OCI-M2 (cell line): Measurements from ENCODE around the gene NARS2.
"Not testable (repeated sequence)": the region's sequence is repeated elsewhere in the genome, so short reads cannot be mapped to it uniquely, and the experiment has no call there.

Source experiments
- DNase-seq: peaks from one replicate; lab custom pipeline; 2025; ENCODE audit not compliant: unreplicated experiment; lab: John Stamatoyannopoulos, UW

Gene NARS2

GRCh38 chr11:78574386-78575381 lies at the start of gene NARS2:
Gene NARS2 (minus strand): TSS chr11:78574864. CDS start chr11:78574488, 376 bp downstream.
- peak; percentile 86 for DNase-seq

GRCh38 chr11:78622666-78623065 lies 48.0 kb upstream of the NARS2 start:
- DNase-seq = no peak

DNA sequence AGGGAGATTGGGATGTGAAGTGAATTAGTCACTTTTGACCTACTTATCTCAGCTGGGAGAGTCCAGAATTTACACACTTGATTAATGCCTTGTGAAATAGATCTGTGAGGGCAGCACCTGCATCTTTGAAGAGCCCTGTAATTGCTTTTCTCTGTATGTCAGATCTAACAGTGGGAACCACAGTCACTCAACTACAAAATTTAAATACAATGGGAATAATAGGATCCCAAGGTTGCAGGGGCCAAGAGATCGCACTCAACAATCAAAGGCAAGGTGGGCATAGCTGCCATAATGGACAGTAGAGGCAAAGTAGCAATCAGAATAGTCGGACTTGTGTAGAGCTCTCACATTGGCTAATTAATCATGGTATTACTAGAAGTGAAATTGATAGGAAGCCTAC lies 45.5 kb upstream of the NARS2 start:
- DNase-seq = no peak

DNA sequence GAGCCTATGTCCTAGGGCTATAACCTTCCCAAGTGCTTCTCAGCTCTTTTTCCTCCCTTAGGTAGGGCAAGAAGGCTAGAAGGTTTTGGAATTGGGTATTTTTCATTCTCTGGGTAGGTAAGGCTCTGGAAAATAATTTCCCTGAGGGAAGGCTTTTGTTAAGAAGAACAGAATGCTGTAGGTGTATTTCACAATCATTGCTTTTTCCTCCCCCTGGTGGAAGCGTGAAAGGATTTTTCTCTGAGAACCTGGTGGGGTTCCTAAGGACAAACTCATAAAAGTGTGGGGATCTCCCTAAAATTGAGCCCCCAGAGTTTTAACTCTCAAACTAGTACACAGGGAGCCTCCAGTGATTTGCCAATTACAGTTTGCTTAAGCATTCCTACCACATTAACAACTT lies 41.1 kb upstream of the NARS2 start:
- DNase-seq = no peak

- no peak for DNase-seq
Measured at GRCh38 chr11:78613378-78613813, 38.7 kb upstream of the NARS2 start.

DNA sequence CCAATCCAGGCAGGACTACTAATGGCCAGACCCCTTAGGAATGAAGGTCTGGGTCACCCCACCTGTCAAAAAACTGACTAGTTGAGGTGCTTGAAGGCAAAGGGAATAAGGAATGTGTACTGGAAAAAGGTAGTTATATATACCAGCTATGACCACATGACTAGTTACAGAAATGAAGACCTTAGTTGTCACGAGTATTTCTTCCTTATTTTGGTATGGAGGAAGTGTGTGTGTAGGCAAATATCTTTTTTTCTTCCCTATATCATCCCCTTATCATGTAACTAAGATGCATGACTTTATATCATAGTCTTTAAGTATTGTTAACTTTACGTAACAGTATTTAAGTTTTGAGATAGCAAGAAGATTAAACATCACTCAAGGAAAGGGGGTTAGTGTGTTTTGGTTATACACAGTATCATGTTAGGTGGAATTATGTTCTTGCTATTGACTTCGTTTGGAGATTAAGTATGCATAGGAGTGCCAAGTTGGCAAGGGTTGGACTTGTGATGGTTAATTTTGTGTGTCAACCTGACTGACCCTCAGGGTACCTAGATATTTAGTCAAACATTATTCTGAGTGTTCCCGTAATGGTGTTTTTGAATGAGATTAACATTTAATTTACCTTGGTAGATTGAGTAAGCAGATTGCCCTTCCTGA lies 38.2 kb upstream of the NARS2 start:
- DNase-seq = no peak

DNA sequence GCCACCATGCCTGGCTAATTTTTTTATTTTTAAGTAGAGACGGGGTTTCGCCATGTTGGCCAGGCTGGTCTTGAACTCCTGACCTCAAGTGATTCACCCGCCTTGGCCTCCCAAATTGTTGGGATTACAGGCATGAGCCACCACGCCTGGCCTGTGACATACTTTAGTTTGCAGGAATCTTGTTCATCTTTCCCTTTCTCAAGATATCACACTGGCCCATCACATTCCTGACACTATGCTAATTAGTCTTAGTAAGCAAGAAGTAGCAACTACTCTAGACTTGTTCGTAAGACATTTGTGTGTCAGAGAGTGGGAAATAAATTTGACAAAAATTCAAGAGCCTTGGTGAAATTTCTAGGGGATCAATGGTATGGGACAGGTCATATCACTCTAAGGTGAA lies 34.7 kb upstream of the NARS2 start:
- DNase-seq = not testable (repeated sequence)

GRCh38 chr11:78607696-78608095 lies 33.0 kb upstream of the NARS2 start:
- no peak for DNase-seq

DNA sequence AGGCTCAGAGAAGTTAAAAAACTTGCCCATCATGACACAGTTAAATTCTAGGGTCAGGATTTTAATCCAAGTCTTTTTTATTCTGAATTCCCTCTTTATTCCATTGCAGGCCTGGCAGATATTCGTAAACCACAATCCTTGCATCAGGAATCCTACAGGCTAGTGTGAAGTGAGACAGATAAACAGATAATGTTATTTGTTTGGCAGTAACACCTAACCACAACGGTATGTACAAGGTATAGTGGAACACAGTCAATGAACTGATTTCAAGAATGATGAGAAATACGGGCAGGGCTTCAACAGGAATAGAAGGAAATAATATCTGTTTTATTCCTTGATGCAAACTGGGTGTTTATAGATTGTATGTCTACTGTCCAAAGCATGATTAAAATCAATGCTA lies 32.0 kb upstream of the NARS2 start:
- no peak for DNase-seq

- DNase-seq = no peak
Measured at GRCh38 chr11:78605296-78605695, 30.6 kb upstream of the NARS2 start.

- DNase-seq = no peak
Measured at GRCh38 chr11:78603792-78604191, 29.1 kb upstream of the NARS2 start.

GRCh38 chr11:78602771-78603170 lies 28.1 kb upstream of the NARS2 start:
- DNase-seq = not testable (repeated sequence)

DNA sequence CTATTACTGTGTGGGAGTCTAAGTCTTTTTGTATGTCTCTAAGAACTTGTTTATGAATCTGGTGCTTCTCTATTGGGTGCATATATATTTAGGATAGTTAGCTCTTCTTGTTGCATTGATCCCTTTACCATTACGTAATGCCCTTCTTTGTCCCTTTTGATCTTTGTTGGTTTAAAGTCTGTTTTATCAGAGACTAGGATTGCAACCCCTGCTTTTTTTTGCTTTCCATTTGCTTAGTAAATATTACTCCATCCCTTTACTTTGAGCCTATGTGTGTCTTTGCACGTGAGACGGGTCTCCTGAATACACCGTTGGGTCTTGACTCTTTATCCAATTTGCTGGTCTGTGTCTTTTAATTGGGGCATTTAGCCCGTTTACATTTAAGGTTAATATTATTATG lies 26.4 kb upstream of the NARS2 start:
- DNase-seq = not testable (repeated sequence)

GRCh38 chr11:78597579-78597978 lies 22.9 kb upstream of the NARS2 start:
- not testable (repeated sequence) for DNase-seq

DNA sequence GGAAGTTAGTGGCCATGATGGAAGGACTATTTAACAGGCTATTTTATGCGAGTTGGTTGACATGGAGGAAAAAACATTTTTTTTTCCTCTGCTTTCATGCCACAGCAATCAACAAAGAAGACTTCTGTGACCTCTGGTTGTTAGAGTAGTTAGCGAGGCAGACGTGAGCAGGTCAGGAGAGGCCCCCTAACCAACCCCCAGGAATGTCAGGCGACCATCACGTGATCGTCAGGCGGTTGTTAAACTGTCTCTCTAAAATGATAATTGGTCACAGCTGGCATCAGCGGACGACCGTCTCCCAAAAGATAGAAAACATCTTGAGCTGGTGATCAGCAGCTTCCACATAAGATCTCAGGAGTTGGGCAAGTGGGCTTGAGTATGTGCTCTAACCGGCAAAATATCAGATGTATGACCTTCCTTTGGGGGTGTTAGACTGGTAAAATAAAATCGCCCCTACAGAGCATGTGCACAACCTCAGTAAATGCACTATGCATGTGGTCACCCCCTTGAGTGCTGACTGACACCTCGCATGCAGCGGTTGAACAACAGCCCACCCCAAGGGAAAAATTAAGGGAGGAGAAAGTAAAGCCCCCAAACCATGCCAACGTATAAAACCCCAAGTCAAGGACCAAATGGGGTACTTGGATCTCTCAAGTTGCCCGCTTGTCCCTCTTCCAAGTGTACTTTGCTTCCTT lies 20.9 kb upstream of the NARS2 start:
- no peak for DNase-seq

DNA sequence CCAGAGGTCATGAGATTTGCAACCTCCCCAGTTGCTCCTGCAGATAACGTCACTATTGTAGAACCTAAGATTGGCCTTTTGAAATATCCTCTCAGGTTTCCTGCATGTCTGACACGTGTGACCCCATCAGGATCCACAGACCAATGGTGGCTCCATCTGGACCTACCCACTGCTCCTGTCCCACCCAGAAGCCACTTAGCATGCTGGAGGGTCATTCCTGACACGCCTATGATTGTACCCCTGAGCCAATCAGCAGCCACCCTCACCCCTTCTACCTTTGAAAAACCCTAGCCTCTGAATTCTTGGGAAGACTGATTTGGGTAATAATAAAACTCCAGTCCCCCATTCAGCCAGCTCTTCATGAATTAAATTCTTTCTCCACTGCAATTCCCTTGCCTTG lies 20.1 kb upstream of the NARS2 start:
- no peak for DNase-seq

DNA sequence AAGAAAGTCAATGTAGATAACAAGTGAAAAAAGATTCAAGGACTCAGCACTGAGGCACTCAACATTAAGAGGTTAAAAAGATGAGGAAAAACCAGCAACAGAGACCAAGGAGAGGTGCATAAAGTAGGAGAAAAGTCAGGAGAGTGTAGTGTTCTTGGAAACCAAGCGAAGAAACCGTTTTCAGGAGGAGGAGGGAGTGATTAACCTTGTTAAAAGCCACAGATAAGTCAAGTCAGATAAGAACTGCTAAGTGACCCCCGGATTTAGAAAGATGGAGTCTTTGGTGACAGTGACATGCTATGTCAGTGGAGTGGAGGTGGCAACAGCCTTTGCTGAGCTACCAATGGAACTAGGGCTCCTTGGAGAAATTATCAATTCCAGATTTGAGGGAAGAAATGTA lies 13.9 kb upstream of the NARS2 start:
- no peak for DNase-seq

- DNase-seq = no peak
Measured at GRCh38 chr11:78587446-78587845, 12.8 kb upstream of the NARS2 start.

- no peak for DNase-seq
Measured at GRCh38 chr11:78586452-78587046, 11.9 kb upstream of the NARS2 start.

- no peak for DNase-seq
Measured at GRCh38 chr11:78583889-78584288, 9.2 kb upstream of the NARS2 start.

DNA sequence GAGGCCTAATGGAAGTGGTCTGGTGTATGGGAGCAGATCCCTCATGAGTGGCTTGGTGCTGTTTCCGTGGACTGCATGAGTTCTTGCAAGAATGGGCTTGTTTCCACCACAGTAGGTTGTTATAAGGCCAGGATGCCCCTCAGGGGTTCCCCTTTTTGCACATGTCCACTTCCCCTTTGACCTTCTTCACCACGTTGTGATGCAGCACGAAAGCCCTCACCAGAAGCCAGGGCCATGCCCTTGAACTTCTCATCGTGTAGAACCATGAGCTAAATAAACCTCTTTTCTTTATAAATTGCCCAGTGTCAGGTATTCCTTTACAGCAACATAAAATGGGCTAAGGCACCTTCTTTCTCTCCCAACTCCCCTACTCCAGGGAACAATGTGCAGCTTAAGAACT lies 2.8 kb upstream of the NARS2 start:
- no peak for DNase-seq
